Hepatic stellate cell (primary cell): ENCODE measurements around the gene SEH1L.
"Not testable (repeated sequence)": the region's sequence is repeated elsewhere in the genome, so short reads cannot be mapped to it uniquely, and the experiment has no call there.

Experiments
- DNase-seq: peaks from one replicate; pipeline ENCODE4 v3.0.0; 2011; ENCODE audit warnings: low spot score

The SEH1L gene

DNA sequence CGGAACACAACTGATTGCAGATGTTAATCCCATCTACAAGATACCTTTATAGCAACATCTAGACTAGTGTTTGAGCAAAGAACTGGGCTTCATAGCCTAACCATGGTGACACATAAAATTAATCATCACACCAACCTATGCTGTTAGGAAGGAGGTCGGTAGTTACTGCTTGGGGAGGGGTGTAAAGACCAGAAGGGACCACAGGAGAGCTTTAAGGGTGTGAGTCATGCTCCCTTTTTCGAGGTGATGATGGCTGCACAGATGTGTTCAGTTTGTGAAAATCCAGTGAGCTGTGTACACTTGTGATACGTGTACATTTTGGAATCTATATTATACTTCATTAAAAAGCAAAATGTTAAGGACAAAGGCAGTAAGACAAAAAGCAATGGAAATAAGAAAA lies 4.6 kb upstream of the SEH1L start:
- DNase-seq = no peak

DNA sequence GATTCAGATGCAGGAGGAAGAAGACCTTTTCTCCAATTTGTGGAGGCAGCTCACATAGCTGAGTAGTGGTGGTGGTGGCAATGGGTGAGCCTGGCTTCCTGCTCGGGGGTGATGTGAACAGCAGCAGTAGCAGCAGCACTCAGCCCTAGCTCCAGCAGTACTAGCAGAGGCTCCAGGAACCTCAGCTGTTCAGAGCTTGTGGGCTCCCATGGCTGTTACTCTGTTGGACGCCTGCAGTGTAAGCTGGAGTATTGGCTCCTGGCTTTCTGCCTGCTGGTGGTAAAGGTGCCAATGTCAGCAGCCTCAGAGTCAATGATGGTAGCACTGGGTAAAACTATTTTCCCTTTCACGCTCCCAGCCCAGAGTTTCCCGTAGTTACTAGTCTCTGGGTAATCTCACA lies 3.1 kb upstream of the SEH1L start:
- no peak for DNase-seq

DNA sequence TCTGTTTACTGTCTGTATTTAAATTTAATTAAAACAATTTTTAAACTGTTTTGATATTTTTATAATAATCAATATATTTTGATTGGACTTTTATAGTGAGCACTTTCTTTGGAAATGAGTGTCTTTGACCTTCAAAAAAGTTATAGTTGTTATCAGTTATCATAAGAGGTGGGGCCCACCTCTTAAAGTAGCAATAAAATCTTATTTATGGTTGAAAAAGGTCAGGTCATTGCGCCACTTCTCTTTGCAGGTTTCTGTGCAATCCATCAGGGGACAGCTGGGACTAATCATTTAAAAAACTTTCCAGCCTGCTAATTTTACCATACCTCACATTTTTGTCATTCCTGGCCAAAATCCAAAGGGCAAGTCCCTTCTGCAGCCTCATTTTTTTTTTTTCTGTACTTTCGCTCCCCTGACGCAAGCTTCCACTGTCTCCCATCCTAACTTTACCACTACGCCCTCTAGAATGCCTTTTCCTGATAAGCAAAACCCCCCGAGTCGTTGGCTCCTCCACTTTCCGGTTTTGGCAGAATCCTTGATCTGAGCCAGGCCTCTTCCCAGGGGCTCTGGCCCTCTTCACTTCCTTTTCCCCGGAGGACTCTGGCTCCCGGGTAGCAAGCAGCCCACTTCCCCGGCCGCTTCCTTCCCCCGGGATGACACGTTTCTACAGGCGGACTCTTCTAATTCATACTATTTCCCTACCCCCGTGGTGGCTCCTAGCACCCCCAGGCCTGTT lies 1.1 kb upstream of the SEH1L start:
- DNase-seq = peak; percentile 64

DNA sequence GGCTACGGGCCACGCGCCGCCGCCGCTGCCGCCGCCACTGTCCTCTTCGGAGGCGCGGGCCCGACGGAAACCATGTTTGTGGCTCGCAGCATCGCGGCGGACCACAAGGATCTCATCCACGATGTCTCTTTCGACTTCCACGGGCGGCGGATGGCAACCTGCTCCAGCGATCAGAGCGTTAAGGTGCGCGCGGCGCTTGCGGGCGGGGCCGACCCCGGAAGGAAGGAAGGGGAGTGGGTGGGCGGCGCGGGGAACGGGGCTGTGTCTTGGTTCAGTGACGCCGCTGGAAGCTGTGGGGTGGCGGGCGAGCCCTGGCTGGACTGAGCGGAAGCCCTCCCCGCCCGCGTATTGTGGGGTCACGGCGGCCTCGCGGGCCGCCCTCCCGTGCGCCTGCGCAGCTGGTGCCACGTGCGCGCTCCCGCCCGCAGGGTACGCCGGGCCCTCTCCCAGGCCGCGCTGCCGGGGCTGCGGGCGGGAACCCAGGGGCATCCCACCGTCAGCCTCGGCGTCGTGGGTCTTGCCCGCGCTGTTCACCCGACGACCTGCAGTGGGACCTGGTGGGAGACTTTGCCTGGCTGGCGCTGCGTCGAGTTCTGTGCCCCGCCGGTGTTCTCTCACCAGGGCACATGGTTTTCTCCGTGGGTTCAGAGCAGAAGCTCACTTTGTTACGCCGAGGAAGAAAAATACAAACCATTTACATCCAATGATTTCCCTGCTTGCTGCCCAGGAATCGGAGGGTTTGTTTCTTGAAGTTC lies 416 bp downstream of the SEH1L start:
- peak; percentile 87 for DNase-seq

DNA sequence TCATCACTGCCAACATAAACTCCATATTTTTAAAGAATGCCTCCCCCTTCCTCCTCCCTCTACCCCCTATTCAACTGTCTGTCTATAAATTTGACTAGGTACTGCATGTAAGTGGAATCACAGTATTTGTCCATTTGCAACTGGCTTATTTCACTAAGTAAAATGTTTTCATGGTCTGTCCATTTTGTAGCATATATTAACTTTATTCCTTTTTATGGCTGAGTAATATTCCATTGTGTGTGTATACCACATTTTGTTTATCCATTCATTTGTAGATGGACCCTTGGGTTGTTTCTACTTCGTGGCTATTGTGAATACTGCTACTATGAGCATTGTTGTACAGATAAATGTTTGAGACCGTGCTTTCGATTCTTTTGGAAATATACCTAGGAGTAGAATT lies 10.7 kb downstream of the SEH1L start:
- DNase-seq = no peak

DNA sequence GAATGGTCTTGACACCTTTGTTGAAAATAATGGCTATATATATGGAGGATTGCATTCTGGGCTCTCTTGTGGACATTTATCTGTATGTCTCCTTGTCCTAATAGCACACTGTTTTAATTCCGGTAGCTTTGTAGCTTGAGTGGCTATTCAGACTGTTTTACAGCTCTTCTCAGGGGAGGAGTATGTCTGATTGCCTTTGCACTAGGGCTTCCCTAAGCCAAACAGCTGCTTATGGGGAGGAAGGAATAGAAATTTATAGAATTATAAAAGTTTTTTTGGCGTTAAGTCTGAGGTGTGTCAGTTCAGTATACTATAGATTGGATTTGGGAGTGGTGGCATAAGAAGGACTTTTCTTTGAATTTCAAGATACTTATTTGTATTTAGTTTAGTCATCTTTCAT lies 12.6 kb downstream of the SEH1L start:
- no peak for DNase-seq

DNA sequence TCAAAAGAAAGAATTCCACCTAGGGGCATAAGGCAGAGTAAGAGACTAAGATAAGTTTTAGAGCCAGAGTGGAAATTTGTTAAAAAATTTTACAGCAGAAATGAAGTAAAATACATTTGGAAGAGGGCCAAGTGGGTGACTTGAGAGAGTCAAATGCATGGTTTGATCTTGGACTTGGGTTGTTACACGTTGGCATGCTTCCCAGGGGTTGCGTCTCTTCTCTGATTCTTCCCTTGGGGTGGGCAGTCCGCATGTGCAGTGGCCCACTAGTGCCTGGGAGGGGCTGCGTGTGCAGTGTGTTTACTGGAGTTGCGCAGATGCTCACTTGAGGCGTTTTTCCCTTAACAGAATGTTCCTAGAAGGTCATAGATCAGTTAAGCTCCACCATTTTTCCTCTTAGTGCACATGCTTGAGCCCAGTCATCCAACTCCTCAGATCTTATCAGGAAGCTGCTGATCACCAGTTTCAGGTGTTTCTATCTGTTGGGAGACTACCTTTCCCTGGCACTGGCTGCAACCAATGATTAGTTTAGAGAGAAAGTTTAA lies 13.1 kb downstream of the SEH1L start:
- no peak for DNase-seq

DNA sequence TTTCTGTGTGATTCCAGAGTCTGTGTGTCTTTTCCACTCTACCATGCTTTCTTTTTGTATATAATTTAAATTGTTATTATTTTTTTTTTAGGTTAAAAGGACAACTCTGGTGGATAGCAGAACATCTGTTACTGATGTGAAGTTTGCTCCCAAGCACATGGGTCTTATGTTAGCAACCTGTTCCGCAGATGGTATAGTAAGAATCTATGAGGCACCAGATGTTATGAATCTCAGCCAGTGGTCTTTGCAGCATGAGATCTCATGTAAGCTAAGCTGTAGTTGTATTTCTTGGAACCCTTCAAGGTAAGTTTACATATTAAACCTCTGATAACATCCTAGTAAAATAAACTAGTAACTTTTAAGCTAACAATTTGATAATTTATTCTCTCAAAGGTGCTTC lies 15.3 kb downstream of the SEH1L start:
- no peak for DNase-seq

DNA sequence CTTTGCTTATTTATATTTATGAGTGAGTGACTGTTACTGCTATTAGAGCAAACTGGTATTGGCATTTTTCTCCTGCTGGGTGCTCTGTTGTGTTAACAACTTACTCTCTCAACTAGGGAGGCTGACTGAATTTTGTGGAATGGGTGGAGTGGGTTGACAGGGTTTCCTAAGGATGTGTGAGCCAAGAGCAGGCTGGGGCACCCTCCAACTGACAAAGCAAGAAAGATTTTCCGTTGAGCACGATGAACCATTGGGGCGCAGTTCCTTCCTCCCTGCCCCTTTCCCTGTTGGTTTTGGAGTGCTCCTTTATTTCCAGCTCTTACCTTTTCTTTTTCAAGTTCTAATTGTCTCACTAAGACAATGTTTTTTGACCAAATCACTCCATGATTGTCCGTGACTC lies 20.3 kb downstream of the SEH1L start:
- no peak for DNase-seq

DNA sequence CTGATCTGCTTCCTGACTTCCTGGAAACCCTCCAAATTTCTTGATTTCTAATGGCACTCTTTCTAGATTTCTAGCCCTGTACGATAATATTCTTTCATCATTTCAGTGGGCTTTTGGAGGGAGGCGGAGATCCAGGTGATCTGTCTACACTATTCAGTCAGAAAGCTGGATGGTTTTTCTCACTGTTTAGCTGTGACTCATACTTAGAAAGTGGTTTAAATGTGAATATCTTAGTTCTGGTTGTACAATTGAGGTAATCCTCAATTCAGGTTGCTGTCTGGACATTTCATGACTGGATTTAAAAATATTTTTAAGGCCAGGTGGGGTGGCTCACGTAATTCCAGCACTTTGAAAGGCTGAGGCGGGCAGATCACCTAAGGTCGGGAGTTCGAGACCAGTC lies 20.8 kb downstream of the SEH1L start:
- DNase-seq = no peak

DNA sequence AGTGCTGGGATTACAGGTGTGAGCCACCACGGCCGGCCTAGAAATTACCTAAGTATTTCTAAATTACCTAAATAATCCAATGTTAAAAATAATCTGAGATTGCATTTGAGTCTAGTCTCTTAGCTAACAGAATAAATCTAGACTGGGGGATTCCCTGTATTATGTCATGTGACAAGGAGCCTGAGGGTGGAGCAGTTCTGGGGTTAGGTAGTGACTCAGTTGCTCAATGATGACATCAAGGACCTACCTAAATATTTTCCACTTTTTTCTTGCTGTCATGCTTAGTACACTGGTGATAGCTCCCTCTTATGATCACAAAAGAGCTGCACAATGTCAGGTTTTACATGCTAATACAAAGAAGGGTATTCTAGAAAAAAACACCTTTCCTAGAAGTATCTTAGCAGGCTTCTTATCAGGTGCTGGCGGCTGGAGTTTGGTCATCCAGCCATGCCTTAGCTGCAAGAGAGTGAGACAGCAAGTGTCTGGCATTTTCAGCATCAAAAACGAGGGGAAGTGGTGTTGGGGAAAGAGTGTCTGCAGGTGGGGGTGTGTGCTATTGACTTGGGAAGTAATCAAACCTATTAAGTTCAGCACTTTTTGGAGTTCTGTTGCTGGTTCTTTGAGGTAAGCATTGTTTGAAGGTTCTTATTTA lies 25.9 kb downstream of the SEH1L start:
- DNase-seq = no peak

DNA sequence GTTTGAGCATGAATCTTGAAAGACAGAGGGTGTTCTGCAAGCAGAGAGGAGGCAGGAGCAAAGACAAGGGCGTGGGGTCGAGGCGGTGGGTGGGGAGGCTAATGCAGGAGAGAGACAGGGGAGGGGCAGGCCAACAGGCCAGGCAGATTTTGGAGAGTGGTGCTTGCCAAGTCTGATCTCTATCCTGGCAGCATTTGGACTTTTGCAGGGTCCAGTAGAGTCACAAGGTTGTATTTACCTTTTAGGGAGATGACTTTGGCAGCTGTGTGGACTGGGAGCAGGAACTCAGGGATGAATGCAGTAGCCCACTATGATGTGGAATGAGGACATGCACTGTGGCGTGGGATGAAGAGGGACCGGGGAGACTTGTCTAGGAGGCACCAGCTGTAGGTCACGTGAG lies 27.7 kb downstream of the SEH1L start:
- no peak for DNase-seq

DNA sequence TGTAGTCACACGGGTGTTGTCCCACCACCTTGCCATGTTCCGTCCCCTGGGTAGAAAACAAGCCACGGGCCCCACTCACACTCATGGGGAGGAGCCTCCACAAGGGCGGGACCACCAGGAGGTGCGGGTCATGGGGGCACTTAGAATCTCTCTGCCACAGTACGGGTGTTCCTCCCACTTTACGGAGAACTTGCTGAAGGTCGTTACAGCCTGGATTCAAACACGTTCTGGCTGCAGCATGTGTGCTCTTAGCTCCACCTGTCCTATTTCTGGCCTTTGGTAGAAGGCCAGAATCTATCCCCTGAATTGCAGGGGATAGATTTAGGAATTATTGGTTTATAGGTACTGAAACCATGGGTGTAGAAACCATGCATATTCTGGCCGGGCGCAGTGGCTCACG lies 28.5 kb downstream of the SEH1L start:
- no peak for DNase-seq

DNA sequence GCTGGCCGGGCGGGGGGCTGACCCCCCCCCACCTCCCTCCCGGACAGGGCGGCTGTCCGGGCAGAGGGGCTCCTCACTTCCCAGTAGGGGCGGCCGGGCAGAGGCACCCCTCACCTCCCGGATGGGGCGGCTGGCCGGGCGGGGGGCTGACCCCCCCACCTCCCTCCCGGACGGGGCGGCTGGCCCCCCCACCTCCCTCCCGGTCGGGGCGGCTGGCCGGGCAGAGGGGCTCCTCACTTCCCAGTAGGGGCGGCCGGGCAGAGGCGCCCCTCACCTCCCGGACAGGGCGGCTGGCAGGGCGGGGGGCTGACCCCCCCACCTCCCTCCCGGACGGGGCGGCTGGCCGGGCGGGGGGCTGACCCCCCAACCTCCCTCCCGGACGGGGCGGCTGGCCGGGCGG lies 32.3 kb downstream of the SEH1L start:
- not testable (repeated sequence) for DNase-seq

DNA sequence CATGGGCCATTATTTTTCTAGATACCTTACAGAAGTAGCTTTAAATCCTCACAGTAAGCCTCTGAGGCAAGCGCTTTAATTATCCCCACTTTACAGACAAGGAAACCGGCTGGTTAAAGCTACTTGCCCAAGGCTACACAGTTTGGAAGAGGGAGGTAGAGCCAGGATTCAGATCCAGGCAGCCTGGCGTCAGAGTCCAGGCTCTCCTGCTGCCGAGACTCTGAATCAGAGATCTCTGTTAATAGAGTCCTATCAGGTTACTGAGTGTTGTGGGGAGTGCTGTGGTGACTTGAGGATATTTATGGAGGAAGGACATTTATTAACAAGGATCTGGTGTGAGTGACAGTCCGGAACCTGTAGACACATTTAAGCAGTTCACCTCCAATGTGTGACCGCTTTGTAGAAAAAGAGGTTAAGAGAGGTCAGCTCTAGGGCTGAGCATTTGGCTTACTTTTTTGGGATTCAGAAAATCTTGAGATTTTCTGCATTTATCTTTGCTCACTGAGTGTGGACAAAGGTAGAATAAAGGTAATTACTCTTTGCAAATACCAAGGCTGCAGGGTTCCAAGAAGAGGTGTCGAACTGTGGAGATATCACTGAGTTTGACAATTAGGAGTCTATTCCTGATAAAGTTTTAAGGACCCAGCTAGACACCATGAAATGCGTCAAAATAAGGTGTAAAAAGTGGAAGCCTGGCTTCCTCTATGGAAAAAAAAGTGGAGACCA lies 41.7 kb downstream of the SEH1L start:
- no peak for DNase-seq

DNA sequence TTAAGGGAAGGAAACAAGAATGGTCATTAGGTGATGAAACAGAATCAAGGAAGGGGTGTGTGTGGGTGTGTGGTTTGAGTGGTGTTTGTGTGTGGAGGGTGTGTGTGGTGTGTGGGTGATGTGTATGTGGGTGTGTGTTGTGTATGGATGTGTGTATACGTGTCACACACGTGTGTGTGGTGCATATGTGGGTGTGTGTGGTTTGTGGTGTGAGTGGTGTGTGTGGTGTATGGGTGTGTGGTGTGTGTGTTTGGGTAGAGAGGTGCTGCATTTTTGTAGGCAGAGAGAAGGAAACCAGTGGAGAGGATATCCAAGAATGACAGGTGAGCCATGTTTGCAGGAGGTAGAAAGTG lies 42.3 kb downstream of the SEH1L start:
- no peak for DNase-seq

DNA sequence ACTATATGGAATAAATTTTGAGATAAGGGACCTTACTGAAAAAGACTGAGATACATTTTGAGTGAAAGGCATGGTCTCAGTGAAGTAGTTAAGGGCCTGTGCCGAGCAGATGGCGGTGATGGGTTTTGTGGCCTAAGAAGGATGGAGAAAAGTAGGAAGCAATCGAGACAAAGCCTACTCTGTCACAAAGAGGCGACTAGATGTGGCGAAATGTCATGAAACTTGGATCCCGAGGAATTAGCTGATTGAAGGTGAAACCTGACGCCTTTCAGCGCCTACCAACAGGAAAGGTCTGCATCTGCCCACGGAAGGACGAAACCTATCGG lies 42.8 kb downstream of the SEH1L start:
- DNase-seq = no peak

DNA sequence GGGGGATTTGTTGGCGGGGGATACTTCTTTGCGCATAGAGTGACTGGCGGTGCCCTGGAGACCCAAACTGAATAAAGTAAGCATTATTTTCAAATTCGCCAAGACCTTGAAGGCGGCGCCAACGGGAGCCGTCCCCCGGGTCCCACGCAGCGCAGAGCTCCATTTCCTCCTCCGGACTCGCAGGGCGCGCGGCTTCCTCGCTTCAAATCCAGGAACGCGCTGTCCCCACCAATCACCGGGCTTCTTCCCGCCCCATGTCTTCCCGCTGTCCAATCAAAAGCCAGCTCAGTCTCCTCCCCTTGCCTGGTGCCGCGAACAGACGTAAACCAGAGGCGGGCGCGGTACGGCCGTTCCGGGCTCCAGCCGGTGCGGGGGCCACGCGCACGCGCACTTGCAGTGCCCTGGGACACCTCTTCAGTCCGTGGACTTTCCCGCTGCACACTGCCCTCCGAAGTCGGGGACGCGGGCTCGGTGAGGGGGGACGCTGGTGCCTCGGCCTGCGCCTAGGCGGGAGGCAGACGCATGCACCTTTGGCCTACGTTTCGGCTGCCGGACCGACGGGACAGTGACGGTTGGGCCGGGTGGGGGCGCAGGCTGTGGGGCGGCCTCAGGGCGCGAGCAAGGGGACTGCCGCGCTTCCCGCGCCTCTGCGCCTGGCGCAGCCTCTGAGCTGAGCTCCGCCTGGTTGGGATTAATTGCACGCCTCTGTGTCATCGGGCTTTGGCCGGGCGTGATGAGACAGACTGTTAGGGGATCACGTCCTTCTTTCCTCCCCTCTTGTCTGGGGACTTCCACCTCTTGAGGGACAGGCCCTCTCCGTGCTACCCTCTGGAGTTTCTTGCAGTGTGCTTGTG lies 43.4 kb downstream of the SEH1L start, which contains the start of gene CEP192:
CEP192 (plus strand) TSS at position 396 of the 854 bp plus-strand sequence. CDS start 8,063 bp downstream, outside the sequence.
- DNase-seq = peak; percentile 96

DNA sequence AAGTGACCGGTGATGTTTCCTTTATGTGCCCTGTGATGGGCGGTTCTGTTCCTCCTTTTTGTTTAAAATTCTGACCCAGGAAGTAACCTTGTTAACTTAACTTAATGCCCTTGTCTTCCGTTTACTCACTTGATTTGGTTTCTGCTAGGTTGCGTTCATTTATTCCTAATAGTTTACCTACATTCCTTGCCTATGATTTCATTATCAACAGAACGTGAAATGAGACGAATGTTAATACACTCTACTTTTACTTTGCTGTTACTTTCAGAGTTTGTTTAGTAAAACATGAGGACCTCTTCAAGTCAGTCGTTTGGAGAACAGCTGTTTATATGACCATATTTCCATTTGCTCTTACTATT lies 44.0 kb downstream of the SEH1L start:
- DNase-seq = no peak

DNA sequence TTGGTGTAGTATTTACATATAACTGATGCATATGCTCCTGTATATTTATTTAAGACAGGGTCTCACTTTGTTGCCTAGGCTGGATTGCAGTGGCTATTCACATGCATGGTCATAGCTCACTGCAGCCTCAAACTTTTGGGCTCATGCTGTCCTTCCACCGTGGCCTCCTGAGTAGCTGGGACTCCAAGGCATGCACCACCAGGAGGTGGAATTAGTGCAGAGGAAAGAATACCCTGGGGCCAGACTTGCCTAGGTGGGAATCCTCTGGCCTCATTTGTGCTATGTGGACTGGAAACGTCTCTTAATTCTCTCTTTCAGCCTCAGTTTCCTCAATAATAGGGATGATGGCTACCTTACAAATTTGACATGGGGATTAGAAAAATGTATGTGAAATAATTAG lies 45.6 kb downstream of the SEH1L start:
- no peak for DNase-seq

DNA sequence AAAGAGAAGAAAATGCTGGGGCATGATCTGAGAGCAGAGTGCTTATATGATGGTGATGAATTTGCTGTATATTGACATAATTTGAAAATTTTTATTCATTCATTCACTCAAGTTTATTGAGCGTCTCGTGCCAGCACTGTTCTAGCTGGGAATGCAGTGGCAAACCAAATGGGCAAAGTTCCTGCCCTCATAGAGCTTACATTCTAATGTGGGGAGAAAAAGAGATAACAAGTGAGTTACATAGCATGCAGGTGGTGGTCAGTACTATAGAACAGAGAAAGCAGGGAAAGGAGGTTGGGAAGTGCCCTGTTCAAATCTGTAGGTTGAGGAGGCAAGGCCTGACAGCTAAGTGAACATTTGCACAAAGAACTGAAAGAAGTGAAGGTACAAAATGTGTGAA lies 47.6 kb downstream of the SEH1L start:
- no peak for DNase-seq
